ENCODE measurements around the gene PRKN.

PRKN gene

GRCh38 chr6:162612613-162613012 is 115.0 kb downstream of the PRKN start:
- Histone ChIP-seq H3K79me2 (ENCODE audit: insufficient read depth, low read length) (no peaks in the 10 kb centered on the region), H3K36me3 (ENCODE audit: insufficient read depth, low read length) (no peaks in the 10 kb centered on the region), H3K27ac (ENCODE audit: low read depth, low read length, poor library complexity, severe bottlenecking) (no peak overlapping the region), H4K20me1 (ENCODE audit: insufficient read depth, low read length) (no peaks in the 10 kb centered on the region), H3K27me3 (ENCODE audit: insufficient read depth, low read length) (no peaks in the 10 kb centered on the region), H2AFZ (ENCODE audit: low read length) (no peak overlapping the region), H3K4me1 (ENCODE audit: insufficient read depth, low read length, severe bottlenecking) (no peaks in the 10 kb centered on the region), H3K4me2 (ENCODE audit: low read length) (no peak overlapping the region), H3F3A (ENCODE audit: insufficient read depth, low read length) (no peaks in the 10 kb centered on the region), H3K4me3 (ENCODE audit: low read depth, low read length, poor library complexity, severe bottlenecking) (no peak overlapping the region), H3K9me3 (ENCODE audit: low read length) (no peaks in the 10 kb centered on the region), H3K9me2 (ENCODE audit: low read depth, low read length) (no peaks in the 10 kb centered on the region), H3K9ac (ENCODE audit: low read length) (no peak overlapping the region)
- TF ChIP-seq CTCF (IDR thresholded peaks at IDR 0.05; ENCODE audit: low read length) (no peak), EZH2 (IDR thresholded peaks at IDR 0.05; ENCODE audit: borderline replicate concordance, low read length) (no peak)

DNA sequence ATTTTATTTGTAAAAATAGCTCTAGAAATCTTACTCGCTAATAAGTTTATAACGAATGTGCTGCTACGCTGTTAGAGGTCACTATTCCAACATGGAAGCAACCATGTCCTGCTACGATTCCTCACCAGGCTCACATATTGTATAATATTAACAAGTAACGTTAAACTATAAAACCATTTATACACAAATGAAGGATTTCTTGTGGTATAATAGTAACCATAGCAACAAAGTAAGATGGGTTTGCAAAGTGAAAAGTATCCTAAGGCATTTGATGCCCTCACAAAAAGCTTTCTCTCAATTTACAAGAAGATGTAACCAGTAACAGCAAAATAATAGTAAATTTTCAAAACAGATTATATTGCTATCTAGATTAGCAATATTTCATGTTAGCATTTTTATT is 117.2 kb downstream of the PRKN start:
- Histone ChIP-seq H3K9ac (ENCODE audit: low read length) (no peak overlapping the region), H3K4me1 (ENCODE audit: insufficient read depth, low read length, severe bottlenecking) (no peaks in the 10 kb centered on the region), H3K4me2 (ENCODE audit: low read length) (no peak overlapping the region), H3K79me2 (ENCODE audit: insufficient read depth, low read length) (no peaks in the 10 kb centered on the region), H3K9me3 (ENCODE audit: low read length) (no peaks in the 10 kb centered on the region), H4K20me1 (ENCODE audit: insufficient read depth, low read length) (no peaks in the 10 kb centered on the region), H3K36me3 (ENCODE audit: insufficient read depth, low read length) (no peaks in the 10 kb centered on the region), H3K27me3 (ENCODE audit: insufficient read depth, low read length) (no peaks in the 10 kb centered on the region), H3K4me3 (ENCODE audit: low read depth, low read length, poor library complexity, severe bottlenecking) (no peak overlapping the region), H3K27ac (ENCODE audit: low read depth, low read length, poor library complexity, severe bottlenecking) (no peak overlapping the region), H2AFZ (ENCODE audit: low read length) (no peak overlapping the region), H3K9me2 (ENCODE audit: low read depth, low read length) (no peaks in the 10 kb centered on the region), H3F3A (ENCODE audit: insufficient read depth, low read length) (no peaks in the 10 kb centered on the region)
- TF ChIP-seq CTCF (IDR thresholded peaks at IDR 0.05; ENCODE audit: low read length) (no peak), EZH2 (IDR thresholded peaks at IDR 0.05; ENCODE audit: borderline replicate concordance, low read length) (no peak)

DNA sequence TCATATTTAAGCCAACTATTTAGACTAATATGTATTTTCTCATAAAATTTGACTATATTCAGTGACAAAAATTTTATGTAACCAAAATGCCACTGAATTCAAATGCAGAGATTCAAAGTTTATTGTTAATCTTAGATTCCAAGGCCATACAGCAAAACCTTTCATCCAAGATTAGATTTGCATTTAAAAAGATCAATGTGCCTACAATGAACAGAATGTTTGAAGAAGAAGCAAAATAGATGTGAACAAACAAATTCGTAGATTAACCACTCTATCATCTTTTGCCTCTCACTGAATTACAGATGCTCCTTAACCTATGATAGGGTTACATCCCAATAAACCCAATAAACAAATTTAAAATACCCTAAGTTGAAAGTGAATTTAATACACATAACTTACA is 121.7 kb downstream of the PRKN start:
- no peaks in the 10 kb centered on the region for H3K79me2 ChIP-seq (ENCODE audit: insufficient read depth, low read length)
- H3K27ac ChIP-seq (ENCODE audit: low read depth, low read length, poor library complexity, severe bottlenecking): no peak overlapping the region
- H2AFZ ChIP-seq (ENCODE audit: low read length): no peak overlapping the region
- no peak overlapping the region for H3K4me2 ChIP-seq (ENCODE audit: low read length)
- H3K9me2 ChIP-seq (ENCODE audit: low read depth, low read length): no peaks in the 10 kb centered on the region
- no peak for TF ChIP-seq EZH2 (IDR thresholded peaks at IDR 0.05; ENCODE audit: borderline replicate concordance, low read length)
- no peak for TF ChIP-seq CTCF (IDR thresholded peaks at IDR 0.05; ENCODE audit: low read length)
- H3K9ac ChIP-seq (ENCODE audit: low read length): no peak overlapping the region
- no peaks in the 10 kb centered on the region for H3F3A ChIP-seq (ENCODE audit: insufficient read depth, low read length)
- H3K36me3 ChIP-seq (ENCODE audit: insufficient read depth, low read length): no peaks in the 10 kb centered on the region
- H4K20me1 ChIP-seq (ENCODE audit: insufficient read depth, low read length): no peaks in the 10 kb centered on the region
- no peak overlapping the region for H3K4me3 ChIP-seq (ENCODE audit: low read depth, low read length, poor library complexity, severe bottlenecking)
- no peaks in the 10 kb centered on the region for H3K4me1 ChIP-seq (ENCODE audit: insufficient read depth, low read length, severe bottlenecking)
- H3K9me3 ChIP-seq (ENCODE audit: low read length): no peaks in the 10 kb centered on the region
- no peaks in the 10 kb centered on the region for H3K27me3 ChIP-seq (ENCODE audit: insufficient read depth, low read length)

Data from OCI-LY1 (cell line).